GM18505 (cell line): ENCODE measurements around the gene TXNRD2.
"Not testable (repeated sequence)": the region's sequence is repeated elsewhere in the genome, so short reads cannot be mapped to it uniquely, and the experiment has no call there.

Source experiments
- ATAC-seq: cut with Tn5 transposase; IDR thresholded peaks from one replicate; pipeline ENCODE4 v1.9.1; 2021; ENCODE audit not compliant: unreplicated experiment
- POLR2A ChIP-seq: IDR thresholded peaks from 4 replicates; pipeline ENCODE4 v1.6.1; 2011; ENCODE audit warnings: borderline replicate concordance; ENCODE audit not compliant: insufficient read depth, insufficient read length; ENCODE audit errors: extremely low read depth

Gene TXNRD2

DNA sequence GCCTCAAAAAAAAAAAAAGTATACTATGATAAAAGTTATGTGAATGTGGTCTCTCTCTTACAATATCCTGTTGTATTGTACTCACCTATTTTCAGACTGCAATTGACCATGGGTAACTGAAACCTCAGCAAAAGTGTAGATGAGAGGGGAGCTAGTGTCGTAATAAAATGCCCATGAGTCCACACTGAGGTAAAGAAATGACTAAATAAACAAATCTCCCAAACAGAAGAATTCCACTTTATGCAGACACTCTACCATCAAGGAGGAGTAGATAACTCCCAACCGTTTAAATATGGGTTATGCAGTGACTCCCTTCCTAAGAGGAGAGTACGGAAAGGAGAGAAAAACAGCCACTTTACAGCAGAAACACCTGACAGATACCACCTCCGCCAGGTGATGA is 101.6 kb downstream of the TXNRD2 start:
- TF ChIP-seq POLR2A = no peak
- no peak for ATAC-seq

DNA sequence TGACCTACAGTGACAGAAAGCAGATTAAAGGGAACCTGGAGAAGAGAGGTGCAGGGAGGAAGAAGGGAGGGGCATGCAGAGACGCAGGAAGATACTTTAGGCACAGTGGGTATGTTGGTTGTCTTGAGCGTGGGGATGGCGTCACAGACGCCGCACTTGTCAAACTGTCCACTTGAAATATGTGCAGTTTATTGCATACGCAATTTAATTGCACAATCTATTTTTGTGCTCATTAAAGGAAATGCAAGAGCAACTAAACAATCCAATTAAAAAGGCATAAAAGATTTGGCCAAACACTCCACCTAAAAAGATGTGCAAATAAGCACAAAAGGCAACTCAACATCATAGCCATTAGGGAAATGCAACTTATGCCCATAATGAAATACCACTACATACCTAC is 103.7 kb downstream of the TXNRD2 start:
- no peak for TF ChIP-seq POLR2A
- no peak for ATAC-seq

DNA sequence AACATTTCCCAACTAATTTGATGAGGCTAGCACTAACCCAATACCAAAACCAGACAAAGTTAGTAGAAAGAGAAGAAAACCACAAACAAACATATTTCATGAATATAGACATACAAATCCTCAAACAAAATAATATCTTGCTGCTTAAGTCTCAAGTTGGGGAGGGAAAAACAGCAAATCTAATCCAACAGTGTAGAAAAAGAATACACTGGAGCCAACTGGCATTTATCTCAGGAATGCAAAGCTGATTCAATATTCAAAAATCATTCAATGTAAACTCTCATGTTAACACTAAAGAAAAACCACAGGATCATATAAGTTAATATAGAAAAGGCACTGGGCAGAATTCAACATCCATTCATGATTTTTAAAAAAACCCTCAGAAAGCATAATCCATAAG is 105.1 kb downstream of the TXNRD2 start:
- ATAC-seq = no peak
- no peak for TF ChIP-seq POLR2A

DNA sequence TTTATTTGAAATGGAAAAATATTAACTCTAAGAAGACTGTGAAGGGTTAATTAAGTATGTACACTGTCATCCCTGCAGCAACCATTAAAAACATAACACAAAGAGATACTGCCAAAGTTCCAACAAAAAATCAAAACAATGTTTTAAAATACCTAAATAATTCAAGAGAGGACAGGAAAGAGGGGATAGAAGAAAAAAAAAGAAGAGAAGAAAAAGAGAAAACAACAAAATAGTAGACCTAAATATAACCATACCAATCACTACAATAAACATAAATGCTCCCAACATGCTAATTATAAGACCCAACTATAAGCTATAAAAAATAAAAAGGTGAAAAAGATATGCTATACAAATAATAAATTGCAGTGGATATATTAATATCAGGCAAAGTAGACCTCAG is 107.0 kb downstream of the TXNRD2 start:
- no peak for TF ChIP-seq POLR2A
- no peak for ATAC-seq

DNA sequence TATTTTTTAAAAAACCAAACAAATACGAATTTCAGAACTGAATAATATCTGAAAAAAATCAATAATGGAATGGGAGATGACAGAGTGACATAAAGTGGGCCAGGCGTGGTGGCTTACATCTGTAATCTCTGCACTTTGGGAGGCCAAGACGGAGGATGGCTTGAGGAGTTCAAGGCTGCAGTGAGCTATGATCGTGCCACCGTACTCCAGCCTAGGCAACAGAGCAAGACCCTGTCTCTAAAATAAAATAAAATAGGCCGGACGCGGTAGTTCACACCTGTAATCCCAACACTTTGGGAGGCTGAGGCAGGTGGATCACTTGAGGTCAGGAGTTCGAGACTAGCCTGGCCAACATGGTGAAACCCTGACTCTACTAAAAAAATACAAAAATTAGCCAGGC is 108.3 kb downstream of the TXNRD2 start:
- not testable (repeated sequence) for ATAC-seq

DNA sequence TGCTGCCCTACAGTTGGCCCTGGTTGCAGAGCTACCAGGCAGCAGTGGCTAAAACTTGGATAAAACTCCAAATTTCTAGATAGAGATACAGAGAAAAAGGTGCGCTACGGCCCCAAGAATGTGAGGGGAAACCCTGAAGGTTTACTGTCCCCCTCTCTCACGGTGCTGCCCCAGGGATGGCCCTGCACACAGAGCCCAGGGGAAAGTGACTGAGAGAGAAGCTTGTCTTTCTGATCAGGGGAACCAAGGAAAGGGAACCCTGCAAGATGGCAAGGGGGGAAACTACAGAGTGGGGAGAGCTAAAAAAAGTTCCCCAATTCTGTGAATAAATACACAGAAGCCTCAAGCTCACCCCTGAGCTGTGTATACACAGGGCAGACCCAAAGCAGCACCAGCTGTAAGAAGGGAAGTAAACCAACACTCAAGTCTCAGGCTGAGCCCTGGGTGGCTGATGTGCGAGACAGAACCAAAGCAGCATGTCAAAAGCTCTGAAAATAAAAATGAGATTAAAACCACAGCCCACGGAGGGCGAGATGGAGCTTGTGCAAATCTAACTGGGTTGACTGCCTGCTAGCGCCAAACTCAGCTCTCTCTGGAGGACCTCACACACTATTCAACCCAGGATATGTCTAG is 109.0 kb downstream of the TXNRD2 start:
- no peak for ATAC-seq

DNA sequence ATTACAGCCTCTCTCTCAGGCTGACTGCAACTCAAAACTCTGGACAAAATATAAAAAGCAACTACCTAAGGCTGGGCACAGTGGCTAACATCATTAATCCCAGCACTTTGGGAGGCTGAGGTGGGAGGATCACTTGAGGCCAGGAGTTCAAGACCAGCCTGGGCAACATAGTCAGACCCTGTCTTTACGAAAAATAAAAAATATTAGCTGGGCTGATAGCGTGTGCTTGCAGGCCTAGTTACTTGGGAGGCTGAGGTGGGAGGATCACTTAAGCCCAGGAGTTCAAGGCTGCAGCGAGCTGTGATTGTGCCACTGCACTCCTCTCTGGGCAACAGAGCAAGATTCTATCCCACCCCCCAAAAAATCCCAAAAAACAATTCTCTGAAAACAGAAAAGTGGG is 109.6 kb downstream of the TXNRD2 start:
- not testable (repeated sequence) for ATAC-seq

More for the DNA sequence above, 109.0 kb downstream of the TXNRD2 start:
- no peak for TF ChIP-seq POLR2A

DNA sequence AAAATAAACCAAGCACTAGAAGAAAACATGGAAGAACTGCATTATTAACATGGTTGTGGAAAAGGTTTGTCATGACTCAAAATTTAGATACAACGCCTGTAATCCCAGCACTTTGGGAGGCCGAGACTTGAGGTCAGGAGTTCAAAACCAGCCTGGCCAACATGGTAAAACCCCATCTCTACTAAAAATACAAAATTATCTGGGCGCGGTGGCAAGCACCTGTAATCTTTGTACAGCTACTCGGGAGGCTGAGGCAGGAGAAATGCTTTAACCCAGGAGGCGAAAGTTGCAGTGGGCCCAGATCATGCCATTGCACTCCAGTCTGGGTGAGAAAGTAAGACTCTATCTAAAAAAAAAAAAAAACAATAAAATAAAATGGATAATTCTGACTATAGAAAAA is 110.6 kb downstream of the TXNRD2 start:
- no peak for ATAC-seq
- TF ChIP-seq POLR2A = no peak

DNA sequence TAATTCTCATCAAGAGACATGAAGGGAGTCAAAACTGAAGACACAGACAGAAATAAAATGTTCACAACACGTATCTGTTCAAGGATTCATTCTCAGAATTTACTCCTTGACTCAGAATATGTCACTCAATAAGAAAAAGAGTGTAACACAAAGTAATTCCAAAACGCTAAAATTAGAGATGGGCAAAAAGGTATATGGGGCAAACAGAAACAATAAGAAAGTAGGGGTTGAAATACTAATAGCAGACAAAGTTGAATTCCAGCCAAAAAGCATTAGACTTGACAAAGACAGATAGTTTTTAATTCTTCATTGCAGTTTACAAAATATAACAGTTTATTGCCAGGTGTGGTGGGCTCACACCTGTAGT is 113.6 kb downstream of the TXNRD2 start:
- TF ChIP-seq POLR2A = no peak

DNA sequence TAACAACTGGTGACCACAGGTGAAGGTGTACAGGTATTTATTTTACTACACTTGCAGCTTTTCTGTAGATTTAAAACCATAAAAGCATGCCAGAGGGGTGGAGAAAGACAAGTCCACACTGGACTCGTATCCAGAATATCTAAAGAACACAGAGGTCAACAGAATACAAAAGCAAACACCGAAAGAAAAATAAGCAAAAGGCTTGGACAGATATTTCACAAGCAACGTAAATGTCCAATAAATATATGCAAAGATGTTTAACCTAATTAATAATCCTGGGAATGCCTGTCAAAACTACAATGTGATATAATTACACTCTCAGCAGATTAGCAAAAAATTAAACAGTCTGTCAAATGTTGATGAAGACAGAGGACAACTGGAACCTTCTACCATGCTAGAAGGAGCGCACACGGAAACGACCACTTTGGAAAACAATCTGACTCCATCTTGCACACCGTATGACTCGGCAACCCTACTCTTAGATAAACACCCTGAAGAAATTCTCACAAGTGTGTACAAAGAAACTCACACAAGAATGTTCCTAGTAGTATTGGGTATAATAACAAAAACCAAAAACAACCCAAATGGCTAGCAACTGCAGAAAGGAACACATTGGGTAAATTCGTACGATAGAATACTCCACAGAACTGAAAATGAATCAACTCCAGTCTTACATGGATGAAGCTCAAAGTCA is 114.1 kb downstream of the TXNRD2 start:
- ATAC-seq = no peak
- no peak for TF ChIP-seq POLR2A

More for the DNA sequence above, 113.6 kb downstream of the TXNRD2 start:
- ATAC-seq = no peak

DNA sequence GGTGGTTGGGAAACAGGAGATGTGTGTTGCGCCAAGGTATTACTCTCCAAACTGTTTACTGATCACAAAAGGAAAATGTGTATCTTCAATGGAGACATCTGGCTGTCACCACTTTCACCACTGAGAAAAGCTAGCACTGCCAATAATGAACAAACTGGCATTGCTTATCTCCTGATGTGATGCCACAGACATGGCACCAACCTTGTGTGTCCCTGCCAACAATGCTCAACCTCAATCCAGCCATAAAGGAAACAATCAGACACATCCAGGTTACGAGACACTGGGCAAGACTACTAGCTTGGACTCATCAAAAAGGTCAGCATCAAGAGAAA is 115.0 kb downstream of the TXNRD2 start:
- ATAC-seq = no peak
- TF ChIP-seq POLR2A = no peak

DNA sequence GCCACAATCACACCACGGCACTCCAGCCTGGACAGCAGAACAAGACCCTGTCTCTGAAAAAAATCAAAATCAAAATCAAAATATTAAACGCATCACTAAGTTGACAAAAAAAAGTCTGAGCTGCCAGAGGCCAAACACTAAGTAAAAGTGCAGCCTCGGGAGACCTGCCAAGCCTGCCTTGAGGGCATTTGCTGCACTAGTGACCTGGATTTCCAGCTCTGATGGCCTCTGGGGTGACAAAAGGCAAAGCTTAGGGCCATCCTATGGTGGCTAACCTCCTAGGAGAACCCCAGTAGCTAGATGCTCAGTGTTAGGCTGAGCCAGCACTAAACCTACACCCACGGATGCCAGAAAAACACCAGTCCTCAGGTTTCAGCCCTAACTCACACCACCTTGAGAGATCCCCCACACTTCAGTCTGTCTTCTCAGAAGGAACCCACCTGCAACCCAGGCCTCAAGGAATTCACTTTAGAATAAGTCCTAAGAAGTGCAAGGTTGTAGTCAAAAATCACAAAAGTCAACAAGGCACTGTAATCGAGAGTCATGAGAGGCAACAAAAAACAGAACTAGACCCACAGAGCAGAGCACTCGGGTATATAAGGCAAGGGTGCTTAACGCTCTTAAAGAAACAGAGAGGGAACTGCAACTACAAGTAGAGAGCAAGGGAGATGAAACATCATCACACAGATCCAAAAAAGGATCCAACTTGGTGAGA is 115.6 kb downstream of the TXNRD2 start:
- no peak for ATAC-seq
- TF ChIP-seq POLR2A = no peak
